GM12878 (cell line): ENCODE measurements around the gene PTPRM.

ENCODE experiments used
- EED ChIP-seq: sonication (generic); IDR thresholded peaks from 2 replicates; pipeline ENCODE4 v1.6.1; 2016; ENCODE audit warnings: antibody characterized with exemption, low read depth
- ETV6 ChIP-seq, 2 experiments: fragments of 450-650 bp in 1 of 2; IDR thresholded peaks in 1 of 2; conservative IDR thresholded peaks in 1 of 2; 2 replicates each; pipeline ENCODE4 v1.6.1; 2014; ENCODE audit warnings: antibody characterized with exemption in 1 of 2, borderline replicate concordance in 1 of 2, low read depth in 1 of 2, mild to moderate bottlenecking in 1 of 2, moderate library complexity in 1 of 2
- FOS ChIP-seq: IDR thresholded peaks from 3 replicates; pipeline ENCODE4 v1.6.1; 2011; ENCODE audit warnings: borderline replicate concordance; ENCODE audit not compliant: insufficient read length; ENCODE audit errors: extremely low read depth
- MYC ChIP-seq: IDR thresholded peaks from 2 replicates; pipeline ENCODE4 v1.6.1; 2011; ENCODE audit warnings: mild to moderate bottlenecking, low read length, moderate library complexity, inconsistent platforms; ENCODE audit not compliant: insufficient read depth, insufficient replicate concordance, insufficient read length, severe bottlenecking
- POLR2AphosphoS5 ChIP-seq: IDR thresholded peaks from 2 replicates; pipeline ENCODE4 v1.6.1; 2011; ENCODE audit warnings: mild to moderate bottlenecking, low read length, inconsistent platforms
- RAD51 ChIP-seq: fragments of 450-650 bp; IDR thresholded peaks from 2 replicates; pipeline ENCODE4 v1.6.1; 2016; ENCODE audit warnings: moderate library complexity, mild to moderate bottlenecking, inconsistent platforms
- TAF1 ChIP-seq: IDR thresholded peaks from 2 replicates; pipeline ENCODE4 v1.6.1; 2011; ENCODE audit warnings: mild to moderate bottlenecking, low read depth, low read length, borderline replicate concordance
- ZNF622 ChIP-seq: fragments of 450-650 bp; IDR thresholded peaks from 2 replicates; pipeline ENCODE4 v1.6.1; 2017; ENCODE audit warnings: mild to moderate bottlenecking, inconsistent platforms
- TF ChIP-seq, protein P1 (sequence below), 3 experiments: IDR thresholded peaks in 2 of 3; conservative IDR thresholded peaks in 1 of 3; 2 replicates each; pipeline ENCODE4 v1.5.1; 2011; ENCODE audit warnings: low read depth in 3 of 3, low read length in 3 of 3, mild to moderate bottlenecking in 3 of 3, control low read depth in 2 of 3, moderate library complexity in 2 of 3, inconsistent platforms in 1 of 3, mixed read lengths in 1 of 3; ENCODE audit not compliant: control insufficient read depth in 2 of 3, insufficient read depth in 1 of 3; ENCODE audit errors: extremely low read depth in 1 of 3
- TF ChIP-seq, protein P2 (sequence below): IDR thresholded peaks from 2 replicates; pipeline ENCODE4 v1.6.1; 2012; ENCODE audit warnings: low read depth, low read length, improper control_type of control experiment
- TF ChIP-seq, protein P3 (sequence below): fragments of 450-650 bp; IDR thresholded peaks from 2 replicates; pipeline ENCODE4 v1.6.1; 2014; ENCODE audit warnings: mild to moderate bottlenecking

DNA sequence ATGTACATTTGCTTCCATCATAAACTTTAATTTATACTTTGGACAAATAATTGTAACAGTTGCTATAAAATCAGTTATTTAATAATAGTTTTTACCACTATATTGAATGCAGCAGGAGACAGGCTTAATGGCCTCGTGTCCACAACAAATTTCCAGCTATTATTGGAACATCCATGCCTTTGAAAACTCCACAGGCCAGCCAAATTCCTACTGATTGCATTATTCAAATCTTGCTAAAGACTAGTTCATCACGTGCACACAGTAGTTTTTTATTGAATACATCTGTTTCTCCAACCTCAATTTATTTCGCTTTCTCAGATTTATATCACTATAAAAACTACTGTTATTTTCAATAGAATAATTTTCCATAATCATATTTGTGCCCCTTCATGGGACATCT is 18.4 kb upstream of the PTPRM start:
- TF ChIP-seq, protein P1, sequence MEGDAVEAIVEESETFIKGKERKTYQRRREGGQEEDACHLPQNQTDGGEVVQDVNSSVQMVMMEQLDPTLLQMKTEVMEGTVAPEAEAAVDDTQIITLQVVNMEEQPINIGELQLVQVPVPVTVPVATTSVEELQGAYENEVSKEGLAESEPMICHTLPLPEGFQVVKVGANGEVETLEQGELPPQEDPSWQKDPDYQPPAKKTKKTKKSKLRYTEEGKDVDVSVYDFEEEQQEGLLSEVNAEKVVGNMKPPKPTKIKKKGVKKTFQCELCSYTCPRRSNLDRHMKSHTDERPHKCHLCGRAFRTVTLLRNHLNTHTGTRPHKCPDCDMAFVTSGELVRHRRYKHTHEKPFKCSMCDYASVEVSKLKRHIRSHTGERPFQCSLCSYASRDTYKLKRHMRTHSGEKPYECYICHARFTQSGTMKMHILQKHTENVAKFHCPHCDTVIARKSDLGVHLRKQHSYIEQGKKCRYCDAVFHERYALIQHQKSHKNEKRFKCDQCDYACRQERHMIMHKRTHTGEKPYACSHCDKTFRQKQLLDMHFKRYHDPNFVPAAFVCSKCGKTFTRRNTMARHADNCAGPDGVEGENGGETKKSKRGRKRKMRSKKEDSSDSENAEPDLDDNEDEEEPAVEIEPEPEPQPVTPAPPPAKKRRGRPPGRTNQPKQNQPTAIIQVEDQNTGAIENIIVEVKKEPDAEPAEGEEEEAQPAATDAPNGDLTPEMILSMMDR (IDR thresholded peaks at IDR 0.05 in 2 of 3, conservative IDR thresholded peaks at IDR 0.05 in 1 of 3; ENCODE audit: control insufficient read depth in 2 of 3, extremely low read depth in 1 of 3, insufficient read depth in 1 of 3, low read depth in 3 of 3, low read length in 3 of 3): no peak
- no peak for TF ChIP-seq EED
- TF ChIP-seq TAF1: no peak
- no peak for TF ChIP-seq POLR2AphosphoS5
- TF ChIP-seq RAD51: no peak
- TF ChIP-seq MYC: no peak
- TF ChIP-seq, protein P2, sequence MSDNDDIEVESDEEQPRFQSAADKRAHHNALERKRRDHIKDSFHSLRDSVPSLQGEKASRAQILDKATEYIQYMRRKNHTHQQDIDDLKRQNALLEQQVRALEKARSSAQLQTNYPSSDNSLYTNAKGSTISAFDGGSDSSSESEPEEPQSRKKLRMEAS: no peak
- TF ChIP-seq, protein P3, sequence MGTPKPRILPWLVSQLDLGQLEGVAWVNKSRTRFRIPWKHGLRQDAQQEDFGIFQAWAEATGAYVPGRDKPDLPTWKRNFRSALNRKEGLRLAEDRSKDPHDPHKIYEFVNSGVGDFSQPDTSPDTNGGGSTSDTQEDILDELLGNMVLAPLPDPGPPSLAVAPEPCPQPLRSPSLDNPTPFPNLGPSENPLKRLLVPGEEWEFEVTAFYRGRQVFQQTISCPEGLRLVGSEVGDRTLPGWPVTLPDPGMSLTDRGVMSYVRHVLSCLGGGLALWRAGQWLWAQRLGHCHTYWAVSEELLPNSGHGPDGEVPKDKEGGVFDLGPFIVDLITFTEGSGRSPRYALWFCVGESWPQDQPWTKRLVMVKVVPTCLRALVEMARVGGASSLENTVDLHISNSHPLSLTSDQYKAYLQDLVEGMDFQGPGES: no peak
- no peak for TF ChIP-seq FOS
- TF ChIP-seq ETV6 (conservative IDR thresholded peaks at IDR 0.05 in 1 of 2, IDR thresholded peaks at IDR 0.05 in 1 of 2; ENCODE audit: borderline replicate concordance in 1 of 2, low read depth in 1 of 2): no peak
- TF ChIP-seq ZNF622: no peak
